Osteoblast (primary cell): ENCODE data around the gene MYH3. TPM values are rescaled to one million over a fixed set of nuclear protein-coding genes. Genes with fewer than 3 reads are reported as not detected.

Source experiments
- DNase-seq: peaks from one replicate; pipeline ENCODE4 v3.0.0; 2011; ENCODE audit warnings: low spot score, mixed read lengths; ENCODE audit not compliant: insufficient read length; ENCODE audit errors: missing footprints
- H2AFZ ChIP-seq: 2 replicates; pipeline ENCODE4 v1.6.0; 2011; ENCODE audit warnings: mild to moderate bottlenecking, low read length
- H3K27ac ChIP-seq: 2 replicates; pipeline ENCODE4 v1.5.1; 2011; ENCODE audit warnings: mild to moderate bottlenecking, low read depth, low read length, moderate library complexity
- H3K27me3 ChIP-seq: 2 replicates; pipeline ENCODE4 v1.6.0; 2012; ENCODE audit warnings: mild to moderate bottlenecking, control low read depth, inconsistent platforms, low read length, moderate library complexity; ENCODE audit not compliant: insufficient read depth
- H3K36me3 ChIP-seq: 2 replicates; pipeline ENCODE4 v1.5.1; 2011; ENCODE audit warnings: mild to moderate bottlenecking, low read length, control low read depth, moderate library complexity; ENCODE audit not compliant: insufficient read depth
- H3K4me1 ChIP-seq: 2 replicates; pipeline ENCODE4 v1.5.1; 2011; ENCODE audit warnings: mild to moderate bottlenecking, low read length, control low read depth, moderate library complexity; ENCODE audit not compliant: insufficient read depth
- H3K4me2 ChIP-seq: 2 replicates; pipeline ENCODE4 v1.6.0; 2011; ENCODE audit warnings: mild to moderate bottlenecking, low read length; ENCODE audit not compliant: insufficient read depth
- H3K4me3 ChIP-seq: fragments of 200-600 bp; sonication (generic); 3 replicates; pipeline ENCODE4 v1.5.1; 2012; ENCODE audit warnings: mild to moderate bottlenecking, low read length, inconsistent platforms; ENCODE audit not compliant: insufficient read depth
- H3K79me2 ChIP-seq: 2 replicates; pipeline ENCODE4 v1.6.0; 2012; ENCODE audit warnings: mild to moderate bottlenecking, low read length, control low read depth, inconsistent platforms; ENCODE audit not compliant: insufficient read depth
- H3K9me3 ChIP-seq: 2 replicates; pipeline ENCODE4 v1.5.1; 2011; ENCODE audit warnings: low read depth, low read length, control low read depth
- H4K20me1 ChIP-seq: 2 replicates; pipeline ENCODE4 v1.6.0; 2012; ENCODE audit warnings: mild to moderate bottlenecking, low read length, control low read depth; ENCODE audit not compliant: insufficient read depth
- CTCF ChIP-seq: IDR thresholded peaks from 2 replicates; pipeline ENCODE4 v1.5.1; 2011; ENCODE audit warnings: mild to moderate bottlenecking, low read depth, low read length, moderate library complexity; ENCODE audit errors: extremely low read depth
- total RNA-seq: library from RNA; depleted of rRNA; stranded (reverse); fragments of >200 nt; gene quantifications from 2 replicates; pipeline ENCODE4 v1.2.3, GENCODE V29; 2012

MYH3 gene
- 0.88 and 1.8 TPM in 2 replicates for total RNA-seq

- no peak for TF ChIP-seq CTCF
- Histone ChIP-seq H3K36me3 (no peaks in the 10 kb centered on the region), H3K4me2 (no peak within 1 kb of the TSS), H3K4me1 (no peaks in the 10 kb centered on the region), H2AFZ (no peak within 1 kb of the TSS), H4K20me1 (no peaks in the 10 kb centered on the region), H3K79me2 (no peaks in the 10 kb centered on the region), H3K27ac (no peak within 1 kb of the TSS), H3K27me3 (no peaks in the 10 kb centered on the region), H3K4me3 (no peak within 1 kb of the TSS), H3K9me3 (no peaks in the 10 kb centered on the region)
- no peak for DNase-seq
These were observed at the start of gene MYH3 for GRCh38 chr17:10657148-10657547. Gene MYH3, minus strand, starts transcription at chr17:10657309. Its CDS starts 2,245 bp downstream, at chr17:10655064.

DNA sequence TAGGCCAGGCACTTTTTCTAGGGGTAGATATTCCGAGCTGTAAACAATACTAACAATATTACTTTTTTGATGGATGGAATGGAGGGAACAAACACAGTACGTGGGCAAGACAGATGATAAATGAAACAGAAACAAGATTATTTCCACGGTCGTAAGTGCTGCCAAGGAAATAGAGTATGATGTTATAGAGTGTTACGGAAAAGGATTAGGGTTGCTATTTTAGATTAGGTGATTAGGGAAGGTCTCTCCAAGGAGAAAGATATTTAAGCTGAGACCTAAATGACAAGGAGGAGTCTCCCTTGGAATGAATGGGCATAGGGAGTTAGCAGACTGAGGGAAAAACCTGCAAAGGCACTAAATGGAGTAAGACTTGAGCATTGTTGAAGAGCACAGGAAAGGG is 48.6 kb upstream of the MYH3 start:
- Histone ChIP-seq H3K79me2 (peaks cover 12% of the 10 kb centered on the region), H3K4me3 (no peak overlapping the region)

DNA sequence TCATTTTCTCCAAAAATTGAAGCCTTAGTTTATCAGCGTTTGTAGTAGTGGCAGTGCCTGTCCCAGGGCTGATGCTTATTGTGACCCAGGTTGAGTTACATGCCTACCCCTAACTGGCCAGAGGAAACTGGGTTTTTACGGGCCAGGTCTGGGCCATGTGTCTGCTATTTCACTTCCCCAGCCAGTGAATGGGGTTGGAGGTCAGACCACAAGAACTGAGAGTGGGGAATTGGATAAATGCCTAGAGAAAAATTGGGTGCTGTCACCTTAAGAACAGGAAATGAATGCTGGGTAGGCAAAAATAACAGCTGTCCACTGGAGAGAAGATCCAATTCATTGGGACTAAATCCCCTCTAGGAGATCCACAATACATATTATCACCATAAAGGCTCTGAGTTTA is 45.5 kb upstream of the MYH3 start:
- peaks cover 14% of the 10 kb centered on the region for H3K4me1 ChIP-seq
- H3K79me2 ChIP-seq = peaks cover 32% of the 10 kb centered on the region
- no peak overlapping the region for H2AFZ ChIP-seq
- no peak for DNase-seq
- no peak for TF ChIP-seq CTCF
- H3K9me3 ChIP-seq = no peaks in the 10 kb centered on the region
- H3K4me2 ChIP-seq = peak overlapping the region; percentile 3
- no peak overlapping the region for H3K4me3 ChIP-seq
- no peaks in the 10 kb centered on the region for H3K27me3 ChIP-seq
- H4K20me1 ChIP-seq = no peaks in the 10 kb centered on the region
- H3K36me3 ChIP-seq = peaks cover 24% of the 10 kb centered on the region
- no peak overlapping the region for H3K27ac ChIP-seq

More for the DNA sequence above, 48.6 kb upstream of the MYH3 start:
- Histone ChIP-seq H3K9me3 (no peaks in the 10 kb centered on the region), H2AFZ (no peak overlapping the region), H3K27ac (no peak overlapping the region), H4K20me1 (no peaks in the 10 kb centered on the region), H3K4me1 (peaks cover 7% of the 10 kb centered on the region), H3K36me3 (peaks cover 44% of the 10 kb centered on the region), H3K27me3 (no peaks in the 10 kb centered on the region), H3K4me2 (no peak overlapping the region)
- no peak for TF ChIP-seq CTCF
- DNase-seq = no peak

GRCh38 chr17:10699856-10700255 is 42.7 kb upstream of the MYH3 start:
- Histone ChIP-seq H3K79me2 (peaks cover 58% of the 10 kb centered on the region), H2AFZ (no peak overlapping the region), H3K4me1 (peaks cover 19% of the 10 kb centered on the region), H3K27me3 (no peaks in the 10 kb centered on the region), H3K27ac (no peak overlapping the region), H4K20me1 (no peaks in the 10 kb centered on the region), H3K4me2 (no peak overlapping the region), H3K36me3 (peaks cover 8% of the 10 kb centered on the region), H3K9me3 (no peaks in the 10 kb centered on the region), H3K4me3 (no peak overlapping the region)
- TF ChIP-seq CTCF = no peak
- DNase-seq = peak; percentile 74
